Measurements from ENCODE around the gene C1QTNF8. TPM values are rescaled to one million over a fixed set of nuclear protein-coding genes. Genes with fewer than 3 reads are reported as not detected.

The C1QTNF8 gene
- total RNA-seq, 1 donor from 2014 or later, result not detected

DNA sequence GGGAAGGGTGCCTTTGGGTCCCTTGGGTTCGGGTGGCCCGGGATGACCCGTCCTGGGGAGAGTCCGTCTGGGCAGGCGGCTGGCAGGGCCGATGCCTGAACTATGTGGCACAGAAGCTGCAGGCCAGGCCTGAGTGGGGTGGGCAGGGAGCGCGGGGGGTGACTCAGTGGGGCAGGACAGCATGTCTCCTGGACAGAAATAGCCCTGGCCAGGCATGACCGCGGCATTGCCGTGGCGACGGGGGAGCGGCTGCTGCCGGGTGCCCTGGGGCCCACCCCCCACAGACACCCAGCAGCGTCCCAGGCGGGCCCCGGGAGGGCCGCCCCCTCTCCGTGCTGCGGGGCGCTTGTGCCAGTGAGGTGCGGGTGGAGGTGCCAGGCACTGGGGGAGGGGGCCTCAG is 1.8 kb upstream of the C1QTNF8 start:
- TF ChIP-seq EZH2 (IDR thresholded peaks at IDR 0.05) (no peak), EZH2phosphoT487 (IDR thresholded peaks at IDR 0.05) (no peak)
- TF ChIP-seq, protein P1, sequence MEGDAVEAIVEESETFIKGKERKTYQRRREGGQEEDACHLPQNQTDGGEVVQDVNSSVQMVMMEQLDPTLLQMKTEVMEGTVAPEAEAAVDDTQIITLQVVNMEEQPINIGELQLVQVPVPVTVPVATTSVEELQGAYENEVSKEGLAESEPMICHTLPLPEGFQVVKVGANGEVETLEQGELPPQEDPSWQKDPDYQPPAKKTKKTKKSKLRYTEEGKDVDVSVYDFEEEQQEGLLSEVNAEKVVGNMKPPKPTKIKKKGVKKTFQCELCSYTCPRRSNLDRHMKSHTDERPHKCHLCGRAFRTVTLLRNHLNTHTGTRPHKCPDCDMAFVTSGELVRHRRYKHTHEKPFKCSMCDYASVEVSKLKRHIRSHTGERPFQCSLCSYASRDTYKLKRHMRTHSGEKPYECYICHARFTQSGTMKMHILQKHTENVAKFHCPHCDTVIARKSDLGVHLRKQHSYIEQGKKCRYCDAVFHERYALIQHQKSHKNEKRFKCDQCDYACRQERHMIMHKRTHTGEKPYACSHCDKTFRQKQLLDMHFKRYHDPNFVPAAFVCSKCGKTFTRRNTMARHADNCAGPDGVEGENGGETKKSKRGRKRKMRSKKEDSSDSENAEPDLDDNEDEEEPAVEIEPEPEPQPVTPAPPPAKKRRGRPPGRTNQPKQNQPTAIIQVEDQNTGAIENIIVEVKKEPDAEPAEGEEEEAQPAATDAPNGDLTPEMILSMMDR (IDR thresholded peaks at IDR 0.05), result no peak
- Histone ChIP-seq H3F3A (ENCODE audit: low read depth) (peaks cover 11% of the 10 kb centered on the region), H4K20me1 (ENCODE audit: low read depth) (no peaks in the 10 kb centered on the region), H3K4me3 (no peak overlapping the region), H3K4me1 (peaks cover 18% of the 10 kb centered on the region), H3K9ac (no peak overlapping the region), H3K79me2 (ENCODE audit: low read depth) (no peaks in the 10 kb centered on the region), H2AFZ (replicated peaks) (no peak overlapping the region), H3K27ac (no peak overlapping the region), H3K4me2 (no peak overlapping the region), H3K9me3 (ENCODE audit: low read depth) (no peaks in the 10 kb centered on the region), H3K27me3 (no peaks in the 10 kb centered on the region), H3K36me3 (no peaks in the 10 kb centered on the region)
- Mint-ChIP-seq H3K36me3 (no peaks in the 10 kb centered on the region), H3K4me3 (no peak overlapping the region), H3K9me3 (no peaks in the 10 kb centered on the region), H3K4me1 (peaks cover 6% of the 10 kb centered on the region), H3K27ac (no peak overlapping the region), H3K27me3 (ENCODE audit: insufficient read depth, low read depth) (no peaks in the 10 kb centered on the region)
- DNase-seq (ENCODE audit: low spot score), result no peak

DNA sequence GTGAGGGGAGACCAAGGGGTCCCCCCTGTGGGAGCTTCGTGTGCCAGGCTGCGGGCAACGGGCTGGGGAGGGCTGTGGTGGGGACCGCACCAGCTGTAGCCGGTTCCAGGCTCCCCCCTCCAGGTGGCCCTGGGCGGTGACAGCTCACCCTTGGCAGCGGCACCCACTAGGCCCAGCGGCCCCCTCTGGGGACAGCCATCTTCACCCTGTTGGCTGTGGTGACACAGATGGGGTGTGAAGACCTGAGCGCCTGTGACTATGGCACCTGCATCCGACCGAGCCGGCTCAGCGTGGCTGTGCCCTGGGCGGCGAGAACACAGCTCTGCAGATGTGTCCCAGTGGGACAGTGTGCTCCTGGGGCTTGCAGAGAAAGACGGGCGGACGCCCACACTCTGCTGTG is 1.1 kb upstream of the C1QTNF8 start:
- DNase-seq (ENCODE audit: low spot score), result no peak
- Histone ChIP-seq H3K4me3 (no peak overlapping the region), H3K4me2 (no peak overlapping the region), H3K27me3 (no peaks in the 10 kb centered on the region), H3F3A (ENCODE audit: low read depth) (peaks cover 13% of the 10 kb centered on the region), H3K36me3 (no peaks in the 10 kb centered on the region), H3K27ac (no peak overlapping the region), H3K79me2 (ENCODE audit: low read depth) (no peaks in the 10 kb centered on the region), H3K9me3 (ENCODE audit: low read depth) (no peaks in the 10 kb centered on the region), H3K9ac (no peak overlapping the region), H4K20me1 (ENCODE audit: low read depth) (no peaks in the 10 kb centered on the region), H3K4me1 (peaks cover 18% of the 10 kb centered on the region), H2AFZ (replicated peaks) (no peak overlapping the region)
- Mint-ChIP-seq H3K27ac (no peak overlapping the region), H3K27me3 (ENCODE audit: insufficient read depth, low read depth) (peaks cover 2% of the 10 kb centered on the region), H3K36me3 (no peaks in the 10 kb centered on the region), H3K4me1 (peaks cover 7% of the 10 kb centered on the region), H3K9me3 (peaks cover 2% of the 10 kb centered on the region), H3K4me3 (no peak overlapping the region)
- no peak for TF ChIP-seq EZH2 (IDR thresholded peaks at IDR 0.05)
- no peak for TF ChIP-seq EZH2phosphoT487 (IDR thresholded peaks at IDR 0.05)
- TF ChIP-seq, protein P1 (IDR thresholded peaks at IDR 0.05), result no peak

DNA sequence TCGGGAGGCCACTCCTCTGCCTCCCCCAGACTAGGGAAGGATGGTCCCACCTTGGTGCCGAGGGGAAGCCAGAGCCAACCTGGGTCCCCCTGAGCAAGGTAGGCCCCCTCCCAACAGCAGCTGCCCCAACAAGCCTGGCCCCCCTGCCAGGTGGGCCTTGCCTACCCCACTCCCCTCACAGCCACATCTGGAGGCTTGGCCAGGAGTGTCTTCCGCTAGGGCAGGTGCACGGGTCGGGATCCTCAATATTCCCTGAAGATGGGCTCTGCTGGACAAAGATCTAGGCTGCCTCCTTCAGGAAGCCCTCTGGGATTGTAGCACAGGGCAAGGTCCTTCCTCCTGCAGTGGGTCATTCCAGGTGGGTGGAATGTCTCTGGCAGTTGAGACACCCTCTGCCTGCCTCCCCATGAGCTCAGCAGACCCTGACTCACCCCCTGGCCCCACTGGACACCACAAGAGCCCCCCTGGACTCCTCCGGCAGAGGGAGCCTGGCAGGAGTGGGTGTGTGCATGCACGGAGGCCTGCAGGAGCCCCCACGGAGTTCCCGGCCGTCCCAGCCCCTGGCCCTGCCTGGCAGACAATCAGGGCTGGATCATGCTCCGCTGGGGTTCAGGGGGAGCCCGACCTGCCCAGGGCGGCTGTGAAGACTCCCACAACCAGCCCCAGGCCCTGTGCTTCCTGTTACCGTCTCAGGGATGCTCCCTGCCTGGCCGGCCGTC is 435 bp downstream of the C1QTNF8 start:
- peaks cover 26% of the 10 kb centered on the region for H3K4me1 ChIP-seq

More for the DNA sequence above, 435 bp downstream of the C1QTNF8 start:
- Histone ChIP-seq H2AFZ (replicated peaks) (no peak overlapping the region), H3K9ac (no peak overlapping the region), H3K9me3 (ENCODE audit: low read depth) (no peaks in the 10 kb centered on the region), H3K4me3 (no peak overlapping the region), H4K20me1 (ENCODE audit: low read depth) (no peaks in the 10 kb centered on the region), H3F3A (ENCODE audit: low read depth) (peaks cover 13% of the 10 kb centered on the region), H3K4me2 (no peak overlapping the region), H3K79me2 (ENCODE audit: low read depth) (no peaks in the 10 kb centered on the region), H3K36me3 (no peaks in the 10 kb centered on the region), H3K27me3 (no peaks in the 10 kb centered on the region), H3K27ac (no peak overlapping the region)
- H3K27me3 Mint-ChIP-seq (ENCODE audit: insufficient read depth, low read depth), result peaks cover 7% of the 10 kb centered on the region
- TF ChIP-seq, protein P1 (IDR thresholded peaks at IDR 0.05), result no peak
- TF ChIP-seq EZH2phosphoT487 (IDR thresholded peaks at IDR 0.05) (no peak), EZH2 (IDR thresholded peaks at IDR 0.05) (no peak)
- no peak overlapping the region for H3K27ac Mint-ChIP-seq
- H3K4me3 Mint-ChIP-seq, result no peak overlapping the region
- H3K36me3 Mint-ChIP-seq, result no peaks in the 10 kb centered on the region
- DNase-seq (ENCODE audit: low spot score), result no peak
- peaks cover 4% of the 10 kb centered on the region for H3K9me3 Mint-ChIP-seq
- peaks cover 15% of the 10 kb centered on the region for H3K4me1 Mint-ChIP-seq

Data from neural progenitor cell (in vitro differentiated cells).